ENCODE data around the gene SRPK1.

Gene SRPK1

GRCh38 chr6:35962779-35963560 lies 42.1 kb upstream of the SRPK1 start:
- H4K8ac ChIP-seq (ENCODE audit: low read depth, low read length): no peak overlapping the region
- H3K23ac ChIP-seq (ENCODE audit: low read length): no peak overlapping the region
- no peak overlapping the region for H4K5ac ChIP-seq (ENCODE audit: low read length)
- H3K4me1 ChIP-seq (ENCODE audit: control insufficient read depth, low read depth, low read length): no peaks in the 10 kb centered on the region
- H3K18ac ChIP-seq (ENCODE audit: low read length): no peak overlapping the region
- peak; percentile 28 for DNase-seq
- H3K4ac ChIP-seq (ENCODE audit: low read depth, low read length): no peak overlapping the region
- no peak overlapping the region for H2BK5ac ChIP-seq (ENCODE audit: low read length)
- H3K79me1 ChIP-seq (ENCODE audit: low read length): no peaks in the 10 kb centered on the region
- WGBS (ENCODE audit: extremely low coverage, insufficient coverage, low lambda C conversion rate): no CpG with 5 or more reads among the region's 14 CpGs
- H2BK120ac ChIP-seq (ENCODE audit: low read depth, low read length): no peak overlapping the region
- H3K27me3 ChIP-seq (ENCODE audit: insufficient read depth, low read length, poor library complexity): no peaks in the 10 kb centered on the region
- H3K36me3 ChIP-seq (ENCODE audit: control insufficient read depth, insufficient read depth, low read length): no peaks in the 10 kb centered on the region
- H3K4me3 ChIP-seq (ENCODE audit: low read length): no peak overlapping the region
- H3K9ac ChIP-seq (ENCODE audit: low read length): no peak overlapping the region
- no peak overlapping the region for H2AK5ac ChIP-seq (ENCODE audit: low read length)
- H3K27ac ChIP-seq (ENCODE audit: low read depth, low read length): no peak overlapping the region
- H3K79me2 ChIP-seq (ENCODE audit: control insufficient read depth, insufficient read depth, low read length): no peaks in the 10 kb centered on the region
- H2BK15ac ChIP-seq (replicated peaks; ENCODE audit: low read depth): no peak overlapping the region
- no peak overlapping the region for H3K4me2 ChIP-seq (ENCODE audit: low read length)
- no peak overlapping the region for H3K56ac ChIP-seq (ENCODE audit: low read length)

GRCh38 chr6:35960187-35960586 lies 39.3 kb upstream of the SRPK1 start:
- Histone ChIP-seq H4K8ac (ENCODE audit: low read depth, low read length) (no peak overlapping the region), H3K4me1 (ENCODE audit: control insufficient read depth, low read depth, low read length) (no peaks in the 10 kb centered on the region), H2BK5ac (ENCODE audit: low read length) (no peak overlapping the region), H4K5ac (ENCODE audit: low read length) (no peak overlapping the region), H3K27ac (ENCODE audit: low read depth, low read length) (no peak overlapping the region), H3K36me3 (ENCODE audit: control insufficient read depth, insufficient read depth, low read length) (no peaks in the 10 kb centered on the region), H3K4me3 (ENCODE audit: low read length) (no peak overlapping the region), H2AK5ac (ENCODE audit: low read length) (no peak overlapping the region), H3K9ac (ENCODE audit: low read length) (no peak overlapping the region), H2BK120ac (ENCODE audit: low read depth, low read length) (no peak overlapping the region), H2BK15ac (replicated peaks; ENCODE audit: low read depth) (no peak overlapping the region), H3K18ac (ENCODE audit: low read length) (no peak overlapping the region), H3K27me3 (ENCODE audit: insufficient read depth, low read length, poor library complexity) (no peaks in the 10 kb centered on the region), H3K23ac (ENCODE audit: low read length) (no peak overlapping the region), H3K79me2 (ENCODE audit: control insufficient read depth, insufficient read depth, low read length) (no peaks in the 10 kb centered on the region), H3K79me1 (ENCODE audit: low read length) (no peaks in the 10 kb centered on the region), H3K4me2 (ENCODE audit: low read length) (no peak overlapping the region), H3K56ac (ENCODE audit: low read length) (no peak overlapping the region), H3K4ac (ENCODE audit: low read depth, low read length) (no peak overlapping the region)
- no CpG with 5 or more reads among the region's 2 CpGs for WGBS (ENCODE audit: extremely low coverage, insufficient coverage, low lambda C conversion rate)
- DNase-seq: no peak

DNA sequence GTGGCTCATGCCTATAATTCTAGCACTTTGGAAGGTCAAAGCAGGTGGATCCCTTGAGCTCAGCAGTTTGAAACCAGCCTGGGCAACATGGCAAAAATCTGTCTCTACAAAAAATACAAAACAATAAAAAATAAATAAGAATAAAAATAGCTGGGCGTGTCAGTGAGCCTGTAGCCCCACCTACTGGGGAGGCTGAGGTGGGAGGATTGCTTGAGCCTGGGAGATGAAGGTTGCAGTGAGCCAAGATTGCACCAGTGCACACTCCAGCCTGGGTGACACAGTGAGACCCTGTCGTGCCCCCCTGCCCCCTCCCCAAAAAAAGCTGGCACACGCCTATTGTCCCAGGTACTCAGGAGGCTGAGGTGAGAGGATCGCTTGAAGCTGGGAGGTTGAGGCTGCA lies 35.1 kb upstream of the SRPK1 start:
- WGBS (ENCODE audit: extremely low coverage, insufficient coverage, low lambda C conversion rate): no CpG with 5 or more reads among the region's 4 CpGs
- DNase-seq: no peak
- H2BK15ac ChIP-seq (replicated peaks; ENCODE audit: low read depth): no peak overlapping the region

DNA sequence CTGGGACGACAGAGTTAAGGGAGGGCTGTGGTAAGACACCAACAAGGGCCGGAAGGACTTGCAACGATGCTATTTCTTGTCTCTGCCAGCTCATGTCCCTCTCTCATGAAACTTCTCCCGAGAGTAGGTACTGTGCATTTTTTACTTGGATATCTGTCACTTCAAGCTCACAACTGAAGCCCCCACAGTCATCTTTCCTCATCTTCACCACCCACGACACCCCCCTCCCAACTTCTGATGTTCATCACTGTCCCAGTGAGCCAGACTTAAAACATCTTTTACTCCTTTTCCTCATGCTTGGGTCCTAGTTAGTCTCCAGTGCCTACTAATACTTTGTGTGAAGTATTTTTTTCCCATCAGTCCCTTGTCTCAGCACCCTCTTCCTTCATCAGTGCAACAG lies 34.6 kb upstream of the SRPK1 start:
- H3K9ac ChIP-seq (ENCODE audit: low read length): no peak overlapping the region
- H2AK5ac ChIP-seq (ENCODE audit: low read length): no peak overlapping the region
- no peaks in the 10 kb centered on the region for H3K4me1 ChIP-seq (ENCODE audit: control insufficient read depth, low read depth, low read length)
- no peak overlapping the region for H2BK120ac ChIP-seq (ENCODE audit: low read depth, low read length)
- H3K79me2 ChIP-seq (ENCODE audit: control insufficient read depth, insufficient read depth, low read length): no peaks in the 10 kb centered on the region
- no peak overlapping the region for H3K27ac ChIP-seq (ENCODE audit: low read depth, low read length)
- no peak overlapping the region for H2BK15ac ChIP-seq (replicated peaks; ENCODE audit: low read depth)
- no peak overlapping the region for H3K56ac ChIP-seq (ENCODE audit: low read length)
- no peak overlapping the region for H3K4ac ChIP-seq (ENCODE audit: low read depth, low read length)
- no peak overlapping the region for H3K18ac ChIP-seq (ENCODE audit: low read length)
- no CpG with 5 or more reads among the region's 5 CpGs for WGBS (ENCODE audit: extremely low coverage, insufficient coverage, low lambda C conversion rate)
- no peak for DNase-seq
- no peaks in the 10 kb centered on the region for H3K36me3 ChIP-seq (ENCODE audit: control insufficient read depth, insufficient read depth, low read length)
- H2BK5ac ChIP-seq (ENCODE audit: low read length): no peak overlapping the region
- H3K23ac ChIP-seq (ENCODE audit: low read length): no peak overlapping the region
- H3K27me3 ChIP-seq (ENCODE audit: insufficient read depth, low read length, poor library complexity): no peaks in the 10 kb centered on the region
- H3K79me1 ChIP-seq (ENCODE audit: low read length): no peaks in the 10 kb centered on the region
- H4K8ac ChIP-seq (ENCODE audit: low read depth, low read length): no peak overlapping the region
- no peak overlapping the region for H3K4me3 ChIP-seq (ENCODE audit: low read length)
- no peak overlapping the region for H3K4me2 ChIP-seq (ENCODE audit: low read length)
- H4K5ac ChIP-seq (ENCODE audit: low read length): no peak overlapping the region

More for the DNA sequence above, 35.1 kb upstream of the SRPK1 start:
- Histone ChIP-seq H2AK5ac (ENCODE audit: low read length) (no peak overlapping the region), H3K79me2 (ENCODE audit: control insufficient read depth, insufficient read depth, low read length) (no peaks in the 10 kb centered on the region), H3K4me1 (ENCODE audit: control insufficient read depth, low read depth, low read length) (no peaks in the 10 kb centered on the region), H4K5ac (ENCODE audit: low read length) (no peak overlapping the region), H3K56ac (ENCODE audit: low read length) (no peak overlapping the region), H4K8ac (ENCODE audit: low read depth, low read length) (no peak overlapping the region), H2BK5ac (ENCODE audit: low read length) (no peak overlapping the region), H3K18ac (ENCODE audit: low read length) (no peak overlapping the region), H3K27ac (ENCODE audit: low read depth, low read length) (no peak overlapping the region), H3K27me3 (ENCODE audit: insufficient read depth, low read length, poor library complexity) (no peaks in the 10 kb centered on the region), H3K36me3 (ENCODE audit: control insufficient read depth, insufficient read depth, low read length) (no peaks in the 10 kb centered on the region), H3K9ac (ENCODE audit: low read length) (no peak overlapping the region), H3K4me3 (ENCODE audit: low read length) (no peak overlapping the region), H3K4ac (ENCODE audit: low read depth, low read length) (no peak overlapping the region), H3K79me1 (ENCODE audit: low read length) (no peaks in the 10 kb centered on the region), H3K4me2 (ENCODE audit: low read length) (no peak overlapping the region), H3K23ac (ENCODE audit: low read length) (no peak overlapping the region), H2BK120ac (ENCODE audit: low read depth, low read length) (no peak overlapping the region)

DNA sequence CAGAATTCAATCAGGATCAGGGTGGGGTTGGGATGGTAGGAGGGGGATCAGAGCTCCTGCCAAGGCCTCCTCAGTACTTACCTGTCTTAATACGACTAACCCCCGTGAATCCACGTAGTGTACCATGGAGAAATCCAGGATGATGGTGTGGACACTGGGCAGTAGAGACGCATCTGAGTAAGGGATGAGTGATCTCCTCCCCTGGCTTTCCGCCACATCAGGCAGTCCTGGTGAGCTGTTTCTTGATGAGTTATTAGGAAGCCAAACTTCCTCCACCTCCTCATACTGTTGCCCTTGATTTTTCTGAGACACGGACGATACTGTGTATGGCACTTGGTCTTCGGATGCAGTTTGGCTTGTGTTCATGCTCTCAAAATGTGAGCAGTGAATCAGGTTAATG lies 34.2 kb upstream of the SRPK1 start:
- Histone ChIP-seq H3K27ac (ENCODE audit: low read depth, low read length) (no peak overlapping the region), H3K4me1 (ENCODE audit: control insufficient read depth, low read depth, low read length) (no peaks in the 10 kb centered on the region), H3K18ac (ENCODE audit: low read length) (no peak overlapping the region), H4K8ac (ENCODE audit: low read depth, low read length) (no peak overlapping the region), H2BK15ac (replicated peaks; ENCODE audit: low read depth) (no peak overlapping the region), H3K79me2 (ENCODE audit: control insufficient read depth, insufficient read depth, low read length) (no peaks in the 10 kb centered on the region), H2BK5ac (ENCODE audit: low read length) (no peak overlapping the region), H3K4ac (ENCODE audit: low read depth, low read length) (no peak overlapping the region), H2BK120ac (ENCODE audit: low read depth, low read length) (no peak overlapping the region), H3K4me2 (ENCODE audit: low read length) (no peak overlapping the region), H3K56ac (ENCODE audit: low read length) (no peak overlapping the region), H2AK5ac (ENCODE audit: low read length) (no peak overlapping the region), H3K23ac (ENCODE audit: low read length) (no peak overlapping the region), H3K27me3 (ENCODE audit: insufficient read depth, low read length, poor library complexity) (no peaks in the 10 kb centered on the region), H4K5ac (ENCODE audit: low read length) (no peak overlapping the region), H3K9ac (ENCODE audit: low read length) (no peak overlapping the region), H3K36me3 (ENCODE audit: control insufficient read depth, insufficient read depth, low read length) (no peaks in the 10 kb centered on the region), H3K79me1 (ENCODE audit: low read length) (no peaks in the 10 kb centered on the region), H3K4me3 (ENCODE audit: low read length) (no peak overlapping the region)
- no peak for DNase-seq
- WGBS (ENCODE audit: extremely low coverage, insufficient coverage, low lambda C conversion rate): no CpG with 5 or more reads among the region's 8 CpGs

DNA sequence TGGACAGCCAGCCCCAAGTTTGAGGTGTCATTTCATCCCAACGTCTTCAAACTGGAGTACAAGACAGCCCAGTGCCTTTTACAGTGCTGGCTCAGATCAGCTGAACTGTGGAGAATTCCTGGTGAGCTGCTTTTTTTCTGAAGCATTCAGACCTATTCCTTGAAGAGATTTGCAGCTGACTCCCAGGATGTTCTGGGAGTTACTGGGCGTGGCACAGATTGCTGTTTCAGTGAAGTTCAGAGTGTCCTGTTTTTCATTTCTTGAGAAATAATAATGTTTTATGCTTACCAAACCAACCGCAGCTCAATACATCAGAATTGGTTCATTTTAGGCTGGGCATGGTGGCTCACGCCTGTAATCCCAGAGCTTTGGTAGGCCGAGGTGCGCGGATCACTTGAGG lies 33.4 kb upstream of the SRPK1 start:
- H3K27ac ChIP-seq (ENCODE audit: low read depth, low read length): no peak overlapping the region
- H3K56ac ChIP-seq (ENCODE audit: low read length): no peak overlapping the region
- no peak overlapping the region for H4K5ac ChIP-seq (ENCODE audit: low read length)
- H2AK5ac ChIP-seq (ENCODE audit: low read length): no peak overlapping the region
- no peaks in the 10 kb centered on the region for H3K79me1 ChIP-seq (ENCODE audit: low read length)
- H3K23ac ChIP-seq (ENCODE audit: low read length): no peak overlapping the region
- no peak overlapping the region for H2BK5ac ChIP-seq (ENCODE audit: low read length)
- H3K4ac ChIP-seq (ENCODE audit: low read depth, low read length): no peak overlapping the region
- no peaks in the 10 kb centered on the region for H3K4me1 ChIP-seq (ENCODE audit: control insufficient read depth, low read depth, low read length)
- no peak overlapping the region for H2BK15ac ChIP-seq (replicated peaks; ENCODE audit: low read depth)
- no peak overlapping the region for H3K4me3 ChIP-seq (ENCODE audit: low read length)
- H3K79me2 ChIP-seq (ENCODE audit: control insufficient read depth, insufficient read depth, low read length): no peaks in the 10 kb centered on the region
- no CpG with 5 or more reads among the region's 7 CpGs for WGBS (ENCODE audit: extremely low coverage, insufficient coverage, low lambda C conversion rate)
- no peak overlapping the region for H3K18ac ChIP-seq (ENCODE audit: low read length)
- no peak overlapping the region for H3K9ac ChIP-seq (ENCODE audit: low read length)
- no peak overlapping the region for H4K8ac ChIP-seq (ENCODE audit: low read depth, low read length)
- H2BK120ac ChIP-seq (ENCODE audit: low read depth, low read length): no peak overlapping the region
- no peaks in the 10 kb centered on the region for H3K36me3 ChIP-seq (ENCODE audit: control insufficient read depth, insufficient read depth, low read length)
- no peaks in the 10 kb centered on the region for H3K27me3 ChIP-seq (ENCODE audit: insufficient read depth, low read length, poor library complexity)
- H3K4me2 ChIP-seq (ENCODE audit: low read length): no peak overlapping the region
- no peak for DNase-seq

Measured in mesendoderm (in vitro differentiated cells).